Tibial artery (tissue), 4 donors: ENCODE measurements around the gene RPS6KA4.

Experiments
- DNase-seq, 2 donors: peaks; one replicate each; pipeline ENCODE4 v3.0.0-alpha.2; 2019
- H3K27ac ChIP-seq, 2 donors: fragments of 200-600 bp; sonication (generic) in 1 of 2; 1 replicate in 1 of 2; 2 replicates in 1 of 2; pipeline ENCODE4 v1.5.1; 2018 to 2019; ENCODE audit warnings: mild to moderate bottlenecking in 1 of 2
- H3K27me3 ChIP-seq, 2 donors: fragments of 200-600 bp; sonication (generic) in 1 of 2; one replicate each; pipeline versions ENCODE4 v1.5.1 to v1.6.0; 2016 to 2019
- H3K36me3 ChIP-seq, 3 donors: fragments of 200-600 bp; sonication (generic) in 2 of 3; one replicate each; pipeline ENCODE4 v1.5.1; 2016 to 2019; ENCODE audit warnings: mild to moderate bottlenecking in 2 of 3
- H3K4me1 ChIP-seq, 4 donors: fragments of 200-600 bp; sonication (generic) in 2 of 4; 1 replicate in 3 of 4; 2 replicates in 1 of 4; pipeline ENCODE4 v1.5.1; 2016 to 2019
- H3K4me3 ChIP-seq, 2 donors: fragments of 200-600 bp; sonication (generic) in 1 of 2; 1 replicate in 1 of 2; 2 replicates in 1 of 2; pipeline ENCODE4 v1.5.1; 2018 to 2019; ENCODE audit warnings: mild to moderate bottlenecking in 2 of 2
- H3K9me3 ChIP-seq, 3 donors: fragments of 200-600 bp; sonication (generic) in 1 of 3; one replicate each; pipeline ENCODE4 v1.5.1; 2016 to 2019
- CTCF ChIP-seq, 2 experiments: fragments of 200-600 bp in 1 of 2; fragments of 450-650 bp in 1 of 2; IDR thresholded peaks; one replicate each; pipeline ENCODE4 v1.5.1; 2017 to 2019; ENCODE audit warnings: antibody characterized with exemption in 2 of 2, mild to moderate bottlenecking in 1 of 2, moderate library complexity in 1 of 2
- intact Hi-C: fragments of 100-400 bp; cut with DNase I; formaldehyde crosslinking; loops from one replicate; pipeline ENCODE4 v1.15.0; 2023; ENCODE audit warnings: low total_unique reads

Gene RPS6KA4

GRCh38 chr11:64407630-64408029 lies 48.7 kb downstream of the RPS6KA4 start:
- no peak overlapping the region for H3K27ac ChIP-seq
- H3K27me3 ChIP-seq, result peaks cover 0 to 6% of the 10 kb centered on the region in 2 donors
- no peaks in the 10 kb centered on the region for H3K36me3 ChIP-seq
- TF ChIP-seq CTCF (IDR thresholded peaks at IDR 0.05), result no peak
- intact Hi-C loops, result no loop called here
- DNase-seq, result no peak
- H3K9me3 ChIP-seq, result no peaks in the 10 kb centered on the region
- no peak overlapping the region for H3K4me3 ChIP-seq
- peaks cover 0 to 20% (median 5%) of the 10 kb centered on the region in 4 donors for H3K4me1 ChIP-seq

- TF ChIP-seq CTCF (IDR thresholded peaks at IDR 0.05), result no peak
- no peak overlapping the region for H3K4me3 ChIP-seq
- no peak for DNase-seq
- peaks cover 0 to 6% of the 10 kb centered on the region in 2 donors for H3K27me3 ChIP-seq
- peaks cover 0 to 20% (median 5%) of the 10 kb centered on the region in 4 donors for H3K4me1 ChIP-seq
- H3K9me3 ChIP-seq, result no peaks in the 10 kb centered on the region
- no peaks in the 10 kb centered on the region for H3K36me3 ChIP-seq
- intact Hi-C loops, result no loop called here
- no peak overlapping the region for H3K27ac ChIP-seq
Observed at GRCh38 chr11:64409278-64409677, 50.3 kb downstream of the RPS6KA4 start.

GRCh38 chr11:64409707-64410403 lies 50.9 kb downstream of the RPS6KA4 start:
- H3K4me3 ChIP-seq, result no peak overlapping the region
- intact Hi-C loops, result no loop called here
- no peak for TF ChIP-seq CTCF (IDR thresholded peaks at IDR 0.05)
- DNase-seq, result no peak
- H3K9me3 ChIP-seq, result no peaks in the 10 kb centered on the region
- H3K27me3 ChIP-seq, result peaks cover 0 to 6% of the 10 kb centered on the region in 2 donors
- H3K4me1 ChIP-seq, result peaks cover 0 to 18% (median 5%) of the 10 kb centered on the region in 4 donors
- H3K27ac ChIP-seq, result no peak overlapping the region
- no peaks in the 10 kb centered on the region for H3K36me3 ChIP-seq

- no peak for TF ChIP-seq CTCF (IDR thresholded peaks at IDR 0.05)
- H3K4me3 ChIP-seq, result no peak overlapping the region
- intact Hi-C loops, result no loop called here
- peaks cover 0 to 13% (median 5%) of the 10 kb centered on the region in 4 donors for H3K4me1 ChIP-seq
- H3K27ac ChIP-seq, result no peak overlapping the region
- H3K36me3 ChIP-seq, result no peaks in the 10 kb centered on the region
- DNase-seq, result no peak
- H3K27me3 ChIP-seq, result peaks cover 0 to 6% of the 10 kb centered on the region in 2 donors
- H3K9me3 ChIP-seq, result no peaks in the 10 kb centered on the region
Observed at GRCh38 chr11:64410404-64410734, 51.4 kb downstream of the RPS6KA4 start.

- Histone ChIP-seq H3K36me3 (no peaks in the 10 kb centered on the region), H3K4me1 (no peaks in the 10 kb centered on the region), H3K27me3 (peaks cover 0 to 6% of the 10 kb centered on the region in 2 donors), H3K9me3 (no peaks in the 10 kb centered on the region), H3K4me3 (no peak overlapping the region), H3K27ac (no peak overlapping the region)
- TF ChIP-seq CTCF (IDR thresholded peaks at IDR 0.05), result no peak
- intact Hi-C loops, result no loop called here
- no peak for DNase-seq
Observed at GRCh38 chr11:64413417-64413816, 54.5 kb downstream of the RPS6KA4 start.
